Right lobe of liver (tissue), 4 donors: ENCODE results near the gene ERFE.

Source experiments
- CTCF ChIP-seq, 4 donors: fragments of 200-600 bp in 3 of 4; fragments of 450-650 bp in 1 of 4; IDR thresholded peaks; one replicate each; pipeline versions ENCODE4 v1.5.1 to v1.8.0; 2016 to 2022; ENCODE audit warnings: antibody characterized with exemption in 4 of 4, mild to moderate bottlenecking in 2 of 4
- POLR2A ChIP-seq: fragments of 450-650 bp; IDR thresholded peaks from one replicate; pipeline ENCODE4 v1.6.1; 2017; ENCODE audit warnings: antibody characterized with exemption, mild to moderate bottlenecking
- donor health status: DM: no; HTN: no; CAD: no.
- donor health status: DM: no; HTN: no; CAD: no.
- donor health status: DM: no; HTN: yes; CAD: no.

GRCh38 chr2:238126775-238127164, 32.0 kb upstream of the ERFE start:
- no peak for TF ChIP-seq CTCF (IDR thresholded peaks at IDR 0.05)
- TF ChIP-seq POLR2A: no peak
